HL-60 (cell line): ENCODE data around the gene PHKA2.

Experiments used
- POLR2AphosphoS5 ChIP-seq: IDR thresholded peaks from 2 replicates; pipeline ENCODE4 v1.6.1; 2012; ENCODE audit warnings: low read depth
- SPI1 ChIP-seq: IDR thresholded peaks from 2 replicates; pipeline ENCODE4 v1.6.1; 2012; ENCODE audit warnings: low read depth, mild to moderate bottlenecking, borderline replicate concordance
- TF ChIP-seq, protein P1 (sequence below): IDR thresholded peaks from one replicate; pipeline ENCODE4 v1.5.1; 2011; ENCODE audit warnings: low read length, control low read depth, inconsistent platforms; ENCODE audit not compliant: insufficient read depth
- TF ChIP-seq, protein P2 (sequence below): IDR thresholded peaks from 2 replicates; pipeline ENCODE4 v1.6.1; 2012; ENCODE audit warnings: low read depth; ENCODE audit not compliant: insufficient replicate concordance

DNA sequence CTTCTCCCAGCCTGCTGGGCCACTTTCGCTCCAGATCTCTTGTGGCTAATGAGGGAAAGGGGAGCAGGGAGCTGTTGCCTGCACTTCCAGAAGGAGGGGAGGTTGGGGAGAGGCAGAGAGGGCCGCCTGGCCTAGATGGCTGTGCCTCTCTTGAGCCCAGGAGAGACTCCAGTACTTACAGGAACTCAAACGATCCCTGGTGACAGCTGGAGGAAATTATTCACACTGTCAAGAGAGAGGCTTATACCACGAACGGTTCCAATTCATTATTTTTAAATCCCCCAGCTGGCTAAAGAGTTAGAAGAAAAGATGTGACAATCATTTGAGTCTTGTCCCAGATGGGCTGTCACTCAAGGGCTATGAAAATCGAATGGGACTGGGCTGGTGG, 96.1 kb downstream of the PHKA2 start:
- TF ChIP-seq, protein P1, sequence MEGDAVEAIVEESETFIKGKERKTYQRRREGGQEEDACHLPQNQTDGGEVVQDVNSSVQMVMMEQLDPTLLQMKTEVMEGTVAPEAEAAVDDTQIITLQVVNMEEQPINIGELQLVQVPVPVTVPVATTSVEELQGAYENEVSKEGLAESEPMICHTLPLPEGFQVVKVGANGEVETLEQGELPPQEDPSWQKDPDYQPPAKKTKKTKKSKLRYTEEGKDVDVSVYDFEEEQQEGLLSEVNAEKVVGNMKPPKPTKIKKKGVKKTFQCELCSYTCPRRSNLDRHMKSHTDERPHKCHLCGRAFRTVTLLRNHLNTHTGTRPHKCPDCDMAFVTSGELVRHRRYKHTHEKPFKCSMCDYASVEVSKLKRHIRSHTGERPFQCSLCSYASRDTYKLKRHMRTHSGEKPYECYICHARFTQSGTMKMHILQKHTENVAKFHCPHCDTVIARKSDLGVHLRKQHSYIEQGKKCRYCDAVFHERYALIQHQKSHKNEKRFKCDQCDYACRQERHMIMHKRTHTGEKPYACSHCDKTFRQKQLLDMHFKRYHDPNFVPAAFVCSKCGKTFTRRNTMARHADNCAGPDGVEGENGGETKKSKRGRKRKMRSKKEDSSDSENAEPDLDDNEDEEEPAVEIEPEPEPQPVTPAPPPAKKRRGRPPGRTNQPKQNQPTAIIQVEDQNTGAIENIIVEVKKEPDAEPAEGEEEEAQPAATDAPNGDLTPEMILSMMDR, result no peak
- TF ChIP-seq POLR2AphosphoS5 (no peak), SPI1 (no peak)
- TF ChIP-seq, protein P2, sequence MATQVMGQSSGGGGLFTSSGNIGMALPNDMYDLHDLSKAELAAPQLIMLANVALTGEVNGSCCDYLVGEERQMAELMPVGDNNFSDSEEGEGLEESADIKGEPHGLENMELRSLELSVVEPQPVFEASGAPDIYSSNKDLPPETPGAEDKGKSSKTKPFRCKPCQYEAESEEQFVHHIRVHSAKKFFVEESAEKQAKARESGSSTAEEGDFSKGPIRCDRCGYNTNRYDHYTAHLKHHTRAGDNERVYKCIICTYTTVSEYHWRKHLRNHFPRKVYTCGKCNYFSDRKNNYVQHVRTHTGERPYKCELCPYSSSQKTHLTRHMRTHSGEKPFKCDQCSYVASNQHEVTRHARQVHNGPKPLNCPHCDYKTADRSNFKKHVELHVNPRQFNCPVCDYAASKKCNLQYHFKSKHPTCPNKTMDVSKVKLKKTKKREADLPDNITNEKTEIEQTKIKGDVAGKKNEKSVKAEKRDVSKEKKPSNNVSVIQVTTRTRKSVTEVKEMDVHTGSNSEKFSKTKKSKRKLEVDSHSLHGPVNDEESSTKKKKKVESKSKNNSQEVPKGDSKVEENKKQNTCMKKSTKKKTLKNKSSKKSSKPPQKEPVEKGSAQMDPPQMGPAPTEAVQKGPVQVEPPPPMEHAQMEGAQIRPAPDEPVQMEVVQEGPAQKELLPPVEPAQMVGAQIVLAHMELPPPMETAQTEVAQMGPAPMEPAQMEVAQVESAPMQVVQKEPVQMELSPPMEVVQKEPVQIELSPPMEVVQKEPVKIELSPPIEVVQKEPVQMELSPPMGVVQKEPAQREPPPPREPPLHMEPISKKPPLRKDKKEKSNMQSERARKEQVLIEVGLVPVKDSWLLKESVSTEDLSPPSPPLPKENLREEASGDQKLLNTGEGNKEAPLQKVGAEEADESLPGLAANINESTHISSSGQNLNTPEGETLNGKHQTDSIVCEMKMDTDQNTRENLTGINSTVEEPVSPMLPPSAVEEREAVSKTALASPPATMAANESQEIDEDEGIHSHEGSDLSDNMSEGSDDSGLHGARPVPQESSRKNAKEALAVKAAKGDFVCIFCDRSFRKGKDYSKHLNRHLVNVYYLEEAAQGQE, result no peak
